ENCODE measurements around the gene HOXC6. TPM values are rescaled to one million over a fixed set of nuclear protein-coding genes. Genes with fewer than 3 reads are reported as not detected.

HOXC6 gene
- total RNA-seq, 1 experiment from 2014 or later, result 2.8 TPM

DNA sequence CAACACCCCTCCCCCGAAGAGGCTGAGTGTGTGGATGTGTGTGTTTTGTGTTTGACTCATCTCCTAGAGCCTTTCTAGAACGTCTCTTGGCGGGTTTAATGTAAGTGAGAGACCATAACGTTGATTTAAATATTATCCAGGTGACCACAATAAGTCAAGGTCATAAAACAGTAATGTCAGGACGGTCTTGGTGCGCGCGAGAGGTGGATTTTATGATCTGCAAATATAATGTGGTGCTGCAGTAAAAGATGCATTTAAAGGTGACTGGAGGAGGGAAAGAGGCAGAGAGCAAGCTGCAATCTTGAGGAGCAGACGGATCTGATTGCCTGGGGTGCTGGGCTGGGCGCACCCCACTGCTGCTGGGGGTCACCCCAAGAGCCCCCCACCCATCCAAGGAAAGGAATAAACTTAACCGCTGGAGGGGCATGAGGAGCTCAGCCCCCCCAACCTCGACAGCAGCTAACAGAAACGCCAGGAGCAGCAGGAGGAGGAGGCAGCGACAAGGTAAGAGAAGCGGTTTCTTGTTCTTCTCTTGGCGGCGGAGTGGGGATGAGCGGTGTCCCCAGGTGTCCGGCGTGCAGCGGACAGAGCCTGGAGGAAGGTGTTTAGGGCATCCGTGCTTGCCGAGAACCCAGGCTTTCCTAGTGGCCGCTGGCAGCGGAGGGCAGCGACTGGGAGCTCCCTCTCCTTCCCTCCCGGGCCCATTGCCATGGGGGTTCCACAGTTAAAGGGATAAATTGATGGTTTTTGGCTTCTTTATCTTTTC is 37.7 kb upstream of the HOXC6 start:
- Histone ChIP-seq H3K4me1 (ENCODE audit: insufficient read depth, low read length) (peaks cover 49% of the 10 kb centered on the region), H4K20me1 (ENCODE audit: low read length) (no peaks in the 10 kb centered on the region), H3K9me3 (ENCODE audit: low read length) (no peaks in the 10 kb centered on the region), H3K27me3 (ENCODE audit: low read length) (no peaks in the 10 kb centered on the region), H3K79me2 (ENCODE audit: low read length) (peaks cover 49% of the 10 kb centered on the region), H3K9ac (ENCODE audit: low read length) (peak overlapping the region; percentile 16; the same call in 1 of the 2 replicates), H3K4me2 (ENCODE audit: low read length) (peak overlapping the region; percentile 96), H3K9me2 (replicated peaks; ENCODE audit: low read length) (no peaks in the 10 kb centered on the region), H2AFZ (ENCODE audit: low read length) (peak overlapping the region; percentile 92), H3K36me3 (ENCODE audit: low read depth, low read length) (no peaks in the 10 kb centered on the region), H3F3A (ENCODE audit: low read length, unreplicated experiment) (no peaks in the 10 kb centered on the region), H3K4me3 (ENCODE audit: low read length) (peak overlapping the region; percentile 74), H3K27ac (ENCODE audit: low read length) (0 out of 2 replicates have a peak overlapping the region, but pooled peaks have one; percentile 6)
- DNase-seq (peak; percentile 67), ATAC-seq (peak; percentile 36)
- POLR2A ChIA-PET (ENCODE audit: unreplicated experiment), result interaction anchor here (0.5 to 1.0 kb wide), 4 partner anchors 18 to 429 kb away, joined by 3 to 31 read pairs (median 4); partner anchors contain the start of gene HOXC8
- intact Hi-C loops (cut with micrococcal nuclease), result no loop called here
- no TSS peak for BruUV-seq (replicated peaks)
- CTCF ChIA-PET, result interaction anchor here (0.5 to 0.6 kb wide), 5 partner anchors 9 to 208 kb away, joined by 3 to 6 read pairs (median 4); partner anchors contain the start of gene HOXC8
- TF ChIP-seq, protein P1, sequence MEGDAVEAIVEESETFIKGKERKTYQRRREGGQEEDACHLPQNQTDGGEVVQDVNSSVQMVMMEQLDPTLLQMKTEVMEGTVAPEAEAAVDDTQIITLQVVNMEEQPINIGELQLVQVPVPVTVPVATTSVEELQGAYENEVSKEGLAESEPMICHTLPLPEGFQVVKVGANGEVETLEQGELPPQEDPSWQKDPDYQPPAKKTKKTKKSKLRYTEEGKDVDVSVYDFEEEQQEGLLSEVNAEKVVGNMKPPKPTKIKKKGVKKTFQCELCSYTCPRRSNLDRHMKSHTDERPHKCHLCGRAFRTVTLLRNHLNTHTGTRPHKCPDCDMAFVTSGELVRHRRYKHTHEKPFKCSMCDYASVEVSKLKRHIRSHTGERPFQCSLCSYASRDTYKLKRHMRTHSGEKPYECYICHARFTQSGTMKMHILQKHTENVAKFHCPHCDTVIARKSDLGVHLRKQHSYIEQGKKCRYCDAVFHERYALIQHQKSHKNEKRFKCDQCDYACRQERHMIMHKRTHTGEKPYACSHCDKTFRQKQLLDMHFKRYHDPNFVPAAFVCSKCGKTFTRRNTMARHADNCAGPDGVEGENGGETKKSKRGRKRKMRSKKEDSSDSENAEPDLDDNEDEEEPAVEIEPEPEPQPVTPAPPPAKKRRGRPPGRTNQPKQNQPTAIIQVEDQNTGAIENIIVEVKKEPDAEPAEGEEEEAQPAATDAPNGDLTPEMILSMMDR (conservative IDR thresholded peaks at IDR 0.05; ENCODE audit: low read depth, low read length), result no peak
- no peak for TF ChIP-seq EZH2phosphoT487 (IDR thresholded peaks at IDR 0.05; ENCODE audit: borderline replicate concordance, low read length)

DNA sequence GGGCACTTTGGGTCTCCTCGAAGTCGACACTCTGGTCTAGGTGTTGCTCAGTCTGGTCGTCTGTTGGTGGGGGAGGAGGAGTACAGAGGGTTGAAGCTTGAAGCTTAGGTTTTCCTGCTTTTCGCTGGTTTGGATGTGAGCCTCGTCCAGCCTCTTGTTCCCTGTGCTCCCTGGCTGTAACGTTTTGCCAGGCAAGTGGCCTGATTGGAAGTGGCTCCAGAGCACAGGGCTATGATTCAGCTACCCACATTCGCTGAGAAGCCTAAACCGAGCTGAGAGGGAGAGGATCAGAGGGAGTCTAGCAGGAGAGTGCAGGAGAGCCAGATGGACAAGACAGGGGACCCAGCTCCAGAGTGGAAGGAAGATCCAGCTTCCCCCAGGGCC is 37.2 kb upstream of the HOXC6 start:
- Histone ChIP-seq H3K9me2 (replicated peaks; ENCODE audit: low read length) (no peaks in the 10 kb centered on the region), H3K36me3 (ENCODE audit: low read depth, low read length) (no peaks in the 10 kb centered on the region), H3F3A (ENCODE audit: low read length, unreplicated experiment) (no peaks in the 10 kb centered on the region), H3K4me3 (ENCODE audit: low read length) (peak overlapping the region; percentile 74), H3K9ac (ENCODE audit: low read length) (peak overlapping the region; percentile 16; the same call in 1 of the 2 replicates), H3K4me1 (ENCODE audit: insufficient read depth, low read length) (peaks cover 49% of the 10 kb centered on the region), H2AFZ (ENCODE audit: low read length) (peak overlapping the region; percentile 92), H3K4me2 (ENCODE audit: low read length) (peak overlapping the region; percentile 96), H3K79me2 (ENCODE audit: low read length) (peaks cover 55% of the 10 kb centered on the region), H4K20me1 (ENCODE audit: low read length) (no peaks in the 10 kb centered on the region), H3K27ac (ENCODE audit: low read length) (no peak overlapping the region), H3K27me3 (ENCODE audit: low read length) (no peaks in the 10 kb centered on the region), H3K9me3 (ENCODE audit: low read length) (no peaks in the 10 kb centered on the region)
- ATAC-seq (peak; percentile 45), DNase-seq (peak; percentile 71)
- ChIA-PET CTCF (interaction anchor here (0.6 kb wide), 2 partner anchors 187 to 670 kb away, joined by 3 read pairs; partner anchors contain the start of gene AAAS), POLR2A (ENCODE audit: unreplicated experiment) (interaction anchor here (0.5 to 1.0 kb wide), 2 partner anchors 18 to 26 kb away, joined by 3 to 31 read pairs; partner anchors contain the start of gene HOXC8)
- no TSS peak for BruUV-seq (replicated peaks)
- TF ChIP-seq EZH2phosphoT487 (IDR thresholded peaks at IDR 0.05; ENCODE audit: borderline replicate concordance, low read length) (no peak), EZH2 (IDR thresholded peaks at IDR 0.05; ENCODE audit: low read length, unreplicated experiment) (no peak)
- TF ChIP-seq, protein P1 (conservative IDR thresholded peaks at IDR 0.05; ENCODE audit: low read depth, low read length), result no peak
- intact Hi-C loops (cut with micrococcal nuclease), result no loop called here

All from PC-3 (cell line).